ENCODE results near the gene MAU2.

MAU2 gene

DNA sequence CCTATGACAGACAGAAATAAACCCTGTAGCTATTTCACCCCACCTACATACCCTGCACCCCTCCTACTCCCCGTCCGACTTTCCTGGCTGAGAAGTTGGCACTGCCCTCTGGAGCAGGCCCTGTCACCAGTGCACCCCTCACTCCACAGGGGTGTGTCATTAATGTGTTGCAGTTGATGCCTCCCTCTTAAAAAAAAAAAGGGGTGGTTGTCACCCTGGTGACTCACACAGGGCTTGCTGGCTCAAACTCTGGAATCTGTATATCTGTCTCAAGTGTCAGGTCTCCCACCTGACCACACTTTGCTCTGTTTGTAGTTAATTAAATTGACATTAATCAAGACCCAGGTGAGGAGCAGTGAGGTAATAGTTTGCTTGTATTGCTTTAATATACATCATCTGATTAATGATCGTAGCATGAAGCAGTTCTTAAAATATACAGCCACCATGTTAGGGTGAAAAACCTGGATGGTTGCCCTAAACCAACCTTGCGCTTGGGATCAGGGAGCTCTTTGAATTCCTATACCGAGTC, 82.8 kb downstream of the MAU2 start:
- TF ChIP-seq GATA2 (IDR thresholded peaks at IDR 0.05; ENCODE audit: low read depth, low read length) (no peak), GATA3 (IDR thresholded peaks at IDR 0.05; ENCODE audit: low read depth, low read length) (no peak)

DNA sequence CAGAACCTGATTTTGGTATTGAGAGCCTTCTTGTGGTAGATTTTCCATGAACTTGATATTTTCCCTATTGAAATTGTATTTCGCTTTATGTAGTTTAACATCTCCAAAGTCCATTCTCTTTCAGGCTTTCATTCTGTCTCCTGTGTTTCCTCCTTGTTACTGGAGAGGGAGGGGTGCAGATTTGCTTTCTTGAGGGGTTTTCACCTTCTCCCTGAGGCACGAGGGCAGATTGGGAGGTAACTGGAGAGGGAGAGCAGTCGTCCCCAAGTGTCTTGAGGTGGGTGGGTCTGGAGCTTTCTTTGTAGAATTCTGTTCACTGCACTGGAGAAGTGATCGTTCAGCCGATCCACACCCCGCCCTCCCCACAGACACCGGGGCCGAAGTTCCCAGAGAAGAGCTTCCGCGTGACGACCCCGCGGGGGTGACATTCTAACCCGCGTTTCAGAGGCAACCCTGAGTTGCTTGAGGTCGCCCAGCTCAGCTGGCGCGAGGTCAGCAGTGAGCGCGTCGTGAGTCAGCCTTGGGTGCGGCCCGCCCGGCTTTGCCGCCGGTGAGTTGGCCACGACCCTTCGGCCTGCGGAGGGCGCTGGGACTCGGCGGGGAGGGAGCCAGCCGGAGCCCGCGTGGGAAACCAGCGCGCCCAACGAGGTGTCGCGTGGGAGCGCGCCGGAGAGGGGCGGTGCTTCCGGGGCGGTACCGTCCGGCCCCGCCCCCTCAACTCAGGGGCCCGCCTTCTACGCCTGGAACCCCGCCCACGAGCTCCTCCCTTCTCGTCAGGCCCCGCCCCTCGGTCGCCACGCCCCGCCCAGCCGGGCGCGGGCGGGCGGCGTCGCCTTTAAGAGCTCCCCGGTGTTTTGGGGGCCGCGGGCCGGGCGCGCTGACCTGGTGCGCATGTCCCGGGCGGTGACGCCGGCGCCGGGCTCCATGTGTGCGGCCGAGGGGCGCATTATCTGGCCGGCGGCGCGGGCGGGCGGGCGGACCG, 84.5 kb downstream of the MAU2 start, which contains the start of gene GATAD2A:
Gene GATAD2A (plus strand): TSS at position 797 of the 982 bp plus-strand sequence. CDS start 59,671 bp downstream, outside the sequence.
- TF ChIP-seq GATA3 (IDR thresholded peaks at IDR 0.05; ENCODE audit: low read depth, low read length) (no peak), GATA2 (IDR thresholded peaks at IDR 0.05; ENCODE audit: low read depth, low read length) (no peak)

DNA sequence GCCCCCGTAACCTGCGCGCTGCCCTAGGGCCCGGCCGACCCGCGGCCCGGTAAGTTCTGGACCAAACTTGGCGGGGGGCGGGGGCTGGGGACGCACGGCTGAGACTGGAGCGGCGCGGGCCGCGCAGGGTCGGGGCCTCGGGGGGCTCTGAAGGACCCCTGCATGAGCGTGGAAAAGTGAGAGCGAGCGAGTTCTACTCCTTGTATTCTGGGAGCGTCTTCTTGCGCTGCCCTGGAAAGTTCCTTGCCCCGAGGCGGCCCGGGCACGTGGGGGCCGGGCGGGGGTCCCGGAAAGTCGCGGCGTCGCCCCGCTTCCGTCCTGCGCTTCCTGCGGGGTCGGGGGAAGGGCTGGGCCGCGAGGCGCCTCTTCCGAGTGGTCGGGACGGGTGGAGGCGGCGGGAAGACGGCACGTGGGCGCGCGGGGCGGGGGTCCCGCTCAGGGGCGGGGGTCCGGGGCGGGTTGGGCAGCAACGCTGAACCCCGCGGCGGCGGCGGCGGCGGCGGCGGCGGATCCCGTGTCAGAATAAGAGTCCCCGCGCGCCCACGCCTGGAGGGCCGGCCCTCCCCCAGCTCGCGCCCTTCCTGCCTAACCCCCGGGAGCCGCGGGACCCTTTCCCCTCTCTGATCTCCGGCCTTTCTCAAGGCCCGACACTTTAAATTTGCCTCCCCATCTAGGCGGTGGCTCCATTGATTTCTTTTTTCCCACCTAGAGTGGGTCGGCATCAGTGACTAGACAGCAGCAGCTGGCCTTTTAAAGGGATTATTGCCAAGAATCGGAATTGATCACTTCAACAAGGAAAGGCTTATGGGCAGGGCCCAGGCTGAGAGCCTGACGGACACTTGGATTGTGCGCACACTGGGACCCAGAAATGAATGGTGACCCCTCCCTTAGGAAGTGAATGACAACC, 85.6 kb downstream of the MAU2 start:
- TF ChIP-seq GATA2 (IDR thresholded peaks at IDR 0.05; ENCODE audit: low read depth, low read length) (no peak), GATA3 (IDR thresholded peaks at IDR 0.05; ENCODE audit: low read depth, low read length) (no peak)

DNA sequence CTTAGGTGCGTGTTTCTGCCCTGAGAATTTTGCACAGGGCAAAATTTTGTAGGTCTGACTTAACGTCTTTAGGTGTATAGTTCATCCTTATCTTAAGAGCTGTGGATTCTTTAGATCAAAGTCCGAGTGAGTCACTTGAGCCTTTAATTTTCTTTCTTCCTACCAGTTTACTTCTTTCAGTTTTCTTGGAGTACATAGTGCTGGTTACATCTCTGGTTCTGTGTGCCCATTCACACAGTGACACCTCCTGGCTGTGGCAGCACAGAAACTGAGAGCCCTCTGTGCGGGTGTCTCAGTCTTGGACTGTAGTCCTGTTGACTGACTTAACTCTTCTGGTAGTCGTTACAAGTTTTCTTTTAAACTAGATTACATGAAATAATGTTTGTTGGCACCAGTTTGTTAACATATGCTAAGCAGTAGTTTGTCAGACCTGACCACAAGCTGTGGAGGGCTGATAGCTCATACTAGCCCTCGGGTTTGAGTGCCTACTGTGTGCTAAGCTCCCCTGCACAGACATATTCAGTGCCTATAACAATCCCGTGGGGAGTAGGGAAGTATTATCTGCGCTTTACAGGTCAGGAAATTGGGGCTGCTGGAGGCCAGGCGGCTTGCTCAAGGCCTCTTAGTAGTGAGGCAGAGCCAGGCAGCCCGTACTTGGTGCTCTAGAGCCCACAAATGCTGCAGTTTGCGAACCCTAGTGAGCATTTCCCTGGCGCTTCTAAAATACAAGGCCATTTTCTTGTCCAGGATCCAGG, 86.4 kb downstream of the MAU2 start:
- TF ChIP-seq GATA2 (IDR thresholded peaks at IDR 0.05; ENCODE audit: low read depth, low read length) (no peak), GATA3 (IDR thresholded peaks at IDR 0.05; ENCODE audit: low read depth, low read length) (no peak)

DNA sequence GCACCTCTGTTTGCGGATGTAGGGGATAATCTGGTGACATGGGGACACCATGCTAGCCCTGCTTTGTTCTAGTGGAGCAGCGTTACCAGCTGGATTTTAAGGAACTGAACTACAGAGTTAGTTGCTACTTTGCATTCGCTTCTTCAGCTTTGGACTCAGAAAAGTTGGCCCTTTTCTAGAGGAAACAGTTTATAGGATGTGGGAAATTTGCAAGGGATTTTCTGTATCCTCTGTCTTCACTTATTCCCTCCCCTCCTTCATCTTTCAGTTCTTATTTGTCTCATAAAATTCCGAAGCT, 87.0 kb downstream of the MAU2 start:
- no peak for TF ChIP-seq GATA2 (IDR thresholded peaks at IDR 0.05; ENCODE audit: low read depth, low read length)
- TF ChIP-seq GATA3 (IDR thresholded peaks at IDR 0.05; ENCODE audit: low read depth, low read length), result no peak
